Glutamatergic neuron (in vitro differentiated cells): ENCODE results near the gene MAPKBP1. TPM values are rescaled to one million over a fixed set of nuclear protein-coding genes. Genes with fewer than 3 reads are reported as not detected.

ENCODE experiments used
- DNase-seq: peaks from one replicate; pipeline ENCODE4 v3.0.0; 2022
- H3K27ac Mint-ChIP-seq: one replicate; pipeline ENCODE4 v1.8.0; 2020; ENCODE audit warnings: mild to moderate bottlenecking, mixed read lengths, inconsistent platforms; ENCODE audit not compliant: unreplicated experiment
- H3K27me3 Mint-ChIP-seq: one replicate; pipeline ENCODE4 v1.8.0; 2020; ENCODE audit warnings: mild to moderate bottlenecking, moderate library complexity, mixed read lengths, inconsistent platforms; ENCODE audit not compliant: unreplicated experiment
- H3K36me3 Mint-ChIP-seq: one replicate; pipeline ENCODE4 v1.8.0; 2020; ENCODE audit warnings: mild to moderate bottlenecking, mixed read lengths, inconsistent platforms; ENCODE audit not compliant: unreplicated experiment
- H3K4me1 Mint-ChIP-seq: one replicate; pipeline ENCODE4 v1.8.0; 2020; ENCODE audit warnings: mild to moderate bottlenecking, low read depth, mixed read lengths, inconsistent platforms; ENCODE audit not compliant: unreplicated experiment
- H3K4me3 Mint-ChIP-seq: one replicate; pipeline ENCODE4 v1.8.0; 2020; ENCODE audit warnings: mild to moderate bottlenecking, mixed read lengths, inconsistent platforms; ENCODE audit not compliant: unreplicated experiment
- H3K9me3 Mint-ChIP-seq: one replicate; pipeline ENCODE4 v1.8.0; 2020; ENCODE audit warnings: mild to moderate bottlenecking, moderate library complexity, mixed read lengths, inconsistent platforms; ENCODE audit not compliant: unreplicated experiment
- total RNA-seq: library from RNA; stranded (reverse); fragmentation: NEBNext Ultra II Directional; extraction: Animal tissue kit (Norgen Biotek cat#: 25700); gene quantifications from one replicate; pipeline ENCODE4 v1.2.1, GENCODE V29; 2021; ENCODE audit not compliant: unreplicated experiment
- TF ChIP-seq, protein P1 (sequence below): fragments of 200-600 bp; sonication (generic); IDR thresholded peaks from one replicate; pipeline ENCODE4 v1.5.0; 2021; ENCODE audit not compliant: partially characterized antibody, unreplicated experiment

MAPKBP1 gene
- total RNA-seq, 1 donor from 2014 or later, result 45.7 TPM

DNA sequence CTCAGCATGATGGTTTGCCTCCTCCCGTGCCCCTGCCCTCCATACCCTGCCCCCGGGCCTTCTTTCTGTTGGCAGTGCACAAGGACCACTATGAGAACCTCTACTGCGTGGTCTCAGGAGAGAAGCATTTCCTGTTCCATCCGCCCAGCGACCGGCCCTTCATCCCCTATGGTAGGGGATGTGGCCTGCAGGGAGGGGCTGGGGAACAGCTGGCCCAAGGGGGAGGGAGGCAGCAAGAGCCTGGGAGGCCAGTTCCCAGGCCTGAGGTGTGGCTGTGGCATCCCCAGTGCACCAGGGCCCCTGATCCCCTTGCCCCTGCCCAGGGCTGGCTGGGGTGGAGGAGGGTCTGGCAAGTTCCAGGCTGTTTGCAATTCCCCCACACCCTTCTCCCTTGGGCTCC is 61.8 kb downstream of the MAPKBP1 start:
- H3K4me3 Mint-ChIP-seq, result no peak overlapping the region
- TF ChIP-seq, protein P1, sequence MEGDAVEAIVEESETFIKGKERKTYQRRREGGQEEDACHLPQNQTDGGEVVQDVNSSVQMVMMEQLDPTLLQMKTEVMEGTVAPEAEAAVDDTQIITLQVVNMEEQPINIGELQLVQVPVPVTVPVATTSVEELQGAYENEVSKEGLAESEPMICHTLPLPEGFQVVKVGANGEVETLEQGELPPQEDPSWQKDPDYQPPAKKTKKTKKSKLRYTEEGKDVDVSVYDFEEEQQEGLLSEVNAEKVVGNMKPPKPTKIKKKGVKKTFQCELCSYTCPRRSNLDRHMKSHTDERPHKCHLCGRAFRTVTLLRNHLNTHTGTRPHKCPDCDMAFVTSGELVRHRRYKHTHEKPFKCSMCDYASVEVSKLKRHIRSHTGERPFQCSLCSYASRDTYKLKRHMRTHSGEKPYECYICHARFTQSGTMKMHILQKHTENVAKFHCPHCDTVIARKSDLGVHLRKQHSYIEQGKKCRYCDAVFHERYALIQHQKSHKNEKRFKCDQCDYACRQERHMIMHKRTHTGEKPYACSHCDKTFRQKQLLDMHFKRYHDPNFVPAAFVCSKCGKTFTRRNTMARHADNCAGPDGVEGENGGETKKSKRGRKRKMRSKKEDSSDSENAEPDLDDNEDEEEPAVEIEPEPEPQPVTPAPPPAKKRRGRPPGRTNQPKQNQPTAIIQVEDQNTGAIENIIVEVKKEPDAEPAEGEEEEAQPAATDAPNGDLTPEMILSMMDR, result no peak

DNA sequence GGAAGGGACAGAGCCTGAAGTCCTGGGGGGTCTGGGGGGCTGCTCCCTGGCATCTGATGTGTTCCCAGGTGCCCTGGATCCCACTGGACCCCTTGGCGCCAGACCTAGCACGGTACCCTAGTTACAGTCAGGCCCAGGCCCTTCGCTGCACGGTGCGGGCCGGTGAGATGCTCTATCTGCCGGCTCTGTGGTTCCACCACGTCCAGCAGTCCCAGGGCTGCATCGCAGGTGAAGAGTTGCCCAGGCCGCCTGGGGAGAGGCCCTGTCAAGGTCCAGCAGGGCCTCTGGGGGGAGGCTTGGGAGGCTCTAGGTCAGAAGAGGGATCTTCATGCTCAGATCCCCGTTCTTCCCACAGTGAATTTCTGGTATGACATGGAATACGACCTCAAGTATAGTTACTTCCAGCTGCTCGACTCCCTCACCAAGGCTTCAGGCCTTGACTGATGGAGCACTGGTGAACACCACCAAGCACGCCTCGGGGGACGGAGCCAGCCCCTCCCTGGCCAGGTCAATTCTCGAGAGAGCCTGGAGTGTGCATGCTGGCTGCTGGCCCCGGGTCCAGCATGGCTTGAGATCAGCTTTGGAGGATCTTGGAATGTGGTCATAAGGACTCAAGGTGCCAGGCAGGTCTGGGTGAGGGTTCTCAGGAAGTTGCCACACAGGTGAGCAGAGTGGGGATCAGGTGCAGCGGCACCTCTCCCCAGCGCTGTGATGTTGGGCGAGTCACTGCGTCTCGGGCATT is 62.6 kb downstream of the MAPKBP1 start:
- Mint-ChIP-seq H3K4me1 (no peaks in the 10 kb centered on the region), H3K27me3 (peaks cover 9% of the 10 kb centered on the region), H3K4me3 (no peak overlapping the region), H3K36me3 (peaks cover 4% of the 10 kb centered on the region), H3K27ac (no peak overlapping the region), H3K9me3 (peaks cover 5% of the 10 kb centered on the region)
- DNase-seq, result no peak
- TF ChIP-seq, protein P1, result no peak

More for the DNA sequence above, 61.8 kb downstream of the MAPKBP1 start:
- H3K27ac Mint-ChIP-seq, result no peak overlapping the region
- no peak for DNase-seq
- peaks cover 9% of the 10 kb centered on the region for H3K27me3 Mint-ChIP-seq
- peaks cover 5% of the 10 kb centered on the region for H3K9me3 Mint-ChIP-seq
- no peaks in the 10 kb centered on the region for H3K4me1 Mint-ChIP-seq
- H3K36me3 Mint-ChIP-seq, result peaks cover 4% of the 10 kb centered on the region

DNA sequence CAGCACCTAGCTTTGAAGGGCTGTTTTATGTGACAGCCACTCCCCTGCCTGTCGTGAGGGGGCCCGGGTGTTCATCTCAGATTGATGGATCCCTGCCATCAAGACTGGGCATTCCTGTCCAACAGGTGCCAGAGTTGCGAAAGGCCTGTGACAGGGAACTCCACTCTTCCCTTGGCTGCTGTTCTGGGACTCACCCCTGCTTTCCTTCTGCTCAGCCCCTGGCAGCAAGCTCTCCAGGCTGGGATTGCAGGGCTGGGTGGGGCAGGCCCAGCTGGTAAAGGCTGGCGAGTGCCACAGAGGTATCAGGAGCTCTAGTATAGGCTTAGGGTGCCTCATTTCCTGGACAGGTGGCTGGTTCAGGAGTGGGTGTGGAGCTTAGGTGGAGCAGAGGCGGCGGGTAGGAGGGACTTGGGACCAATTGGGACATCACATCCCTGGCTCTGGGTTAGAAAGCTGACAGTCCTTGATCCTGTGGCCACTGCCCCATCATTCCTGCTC is 64.2 kb downstream of the MAPKBP1 start, which contains the start of gene PLA2G4B:
PLA2G4B (plus strand) TSS at position 448 of the 498 bp plus-strand sequence. CDS start 67 bp downstream, outside the sequence.
- TF ChIP-seq, protein P1, result no peak
- H3K9me3 Mint-ChIP-seq, result peaks cover 3% of the 10 kb centered on the region
- H3K4me3 Mint-ChIP-seq, result no peak within 1 kb of the TSS
- H3K27me3 Mint-ChIP-seq, result peaks cover 9% of the 10 kb centered on the region
- peaks cover 4% of the 10 kb centered on the region for H3K36me3 Mint-ChIP-seq
- DNase-seq, result no peak
- no peaks in the 10 kb centered on the region for H3K4me1 Mint-ChIP-seq
- H3K27ac Mint-ChIP-seq, result no peak within 1 kb of the TSS

DNA sequence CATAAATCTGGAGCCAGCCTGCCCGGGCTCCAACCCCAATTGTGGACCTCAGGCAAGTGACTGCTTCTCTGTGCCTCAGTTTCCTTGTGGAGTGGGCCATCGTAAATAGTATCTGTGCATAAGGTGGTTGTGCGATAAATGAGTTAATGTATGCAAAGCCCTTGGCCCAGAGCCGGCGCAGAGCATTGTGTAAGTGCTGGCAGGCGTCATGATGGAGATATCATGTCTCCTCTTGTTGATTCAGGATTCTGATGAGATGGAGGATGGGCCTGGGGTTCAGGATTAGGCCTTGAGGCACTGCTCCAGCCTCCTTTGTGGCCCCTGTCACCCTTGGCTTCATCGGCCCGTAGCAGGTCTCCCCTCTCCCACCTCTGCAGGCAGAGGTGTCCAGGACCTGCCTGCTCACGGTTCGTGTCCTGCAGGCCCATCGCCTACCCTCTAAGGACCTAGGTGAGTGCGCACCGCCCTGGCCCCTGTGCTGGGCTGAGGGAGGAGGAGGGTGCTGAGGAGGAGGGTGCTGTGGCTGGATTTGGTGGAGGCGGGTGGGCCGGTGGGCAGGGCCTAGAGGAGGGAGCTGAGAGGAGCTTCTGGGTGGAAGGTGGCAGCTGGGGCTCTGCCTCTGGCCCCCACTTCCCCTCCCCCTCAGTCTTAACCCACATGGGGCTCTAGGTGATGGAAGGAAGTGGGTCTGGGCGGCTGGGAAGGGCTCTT is 65.7 kb downstream of the MAPKBP1 start:
- DNase-seq, result no peak

More for the DNA sequence above, 65.7 kb downstream of the MAPKBP1 start:
- Mint-ChIP-seq H3K27me3 (peaks cover 6% of the 10 kb centered on the region), H3K4me1 (no peaks in the 10 kb centered on the region), H3K9me3 (peaks cover 2% of the 10 kb centered on the region), H3K36me3 (no peaks in the 10 kb centered on the region), H3K27ac (no peak overlapping the region), H3K4me3 (no peak overlapping the region)
- TF ChIP-seq, protein P1, result no peak
